SK-N-SH (cell line): ENCODE measurements around the gene BRS3.

ENCODE experiments used
- CTCF ChIP-seq: fragments of 200-600 bp; sonication (generic); IDR thresholded peaks from 2 replicates; pipeline ENCODE4 v1.6.1; 2017; ENCODE audit warnings: antibody characterized with exemption, mild to moderate bottlenecking, moderate library complexity
- EP300 ChIP-seq, 2 experiments: IDR thresholded peaks; 2 replicates each; pipeline versions ENCODE4 v1.4.0 to v1.6.1; 2012; ENCODE audit warnings: borderline replicate concordance in 1 of 2, low read depth in 1 of 2, low read length in 1 of 2
- FOXM1 ChIP-seq: IDR thresholded peaks from 2 replicates; pipeline ENCODE4 v1.4.0; 2012; ENCODE audit warnings: low read depth, mild to moderate bottlenecking
- GABPA ChIP-seq: IDR thresholded peaks from 2 replicates; pipeline ENCODE4 v1.4.0; 2012; ENCODE audit warnings: low read depth, mild to moderate bottlenecking
- IRF3 ChIP-seq: fragments of 150-350 bp; IDR thresholded peaks from 2 replicates; pipeline ENCODE4 v1.6.1; 2016; ENCODE audit warnings: mild to moderate bottlenecking, low read depth, low read length
- PBX3 ChIP-seq: IDR thresholded peaks from 2 replicates; pipeline ENCODE4; 2012
- POLR2AphosphoS5 ChIP-seq: IDR thresholded peaks from 2 replicates; pipeline ENCODE4 v1.6.1; 2012; ENCODE audit warnings: low read depth, low read length
- RCOR1 ChIP-seq: fragments of 150-350 bp; IDR thresholded peaks from 2 replicates; pipeline ENCODE4 v1.6.1; 2017; ENCODE audit warnings: antibody characterized with exemption, low read length
- REST ChIP-seq: IDR thresholded peaks from 2 replicates; pipeline ENCODE4 v1.6.1; 2012; ENCODE audit warnings: mild to moderate bottlenecking, low read depth, low read length, moderate library complexity
- TAF1 ChIP-seq: IDR thresholded peaks from 2 replicates; pipeline ENCODE4 v1.6.1; 2012; ENCODE audit warnings: low read depth, mild to moderate bottlenecking, low read length, moderate library complexity, borderline replicate concordance
- YY1 ChIP-seq: IDR thresholded peaks from 2 replicates; pipeline ENCODE4 v1.4.0; 2012; ENCODE audit warnings: low read depth, mild to moderate bottlenecking
- ZBTB33 ChIP-seq: IDR thresholded peaks from 2 replicates; pipeline ENCODE4 v1.4.0; 2012; ENCODE audit warnings: low read depth, borderline replicate concordance

- TF ChIP-seq YY1: no peak
- TF ChIP-seq FOXM1: no peak
- TF ChIP-seq CTCF: no peak
- TF ChIP-seq ZBTB33: no peak
- TF ChIP-seq RCOR1: no peak
- TF ChIP-seq PBX3: no peak
- TF ChIP-seq IRF3: no peak
- no peak for TF ChIP-seq GABPA
- no peak for TF ChIP-seq POLR2AphosphoS5
- no peak for TF ChIP-seq REST
- no peak for TF ChIP-seq EP300 (IDR thresholded peaks at IDR 0.05; ENCODE audit: borderline replicate concordance in 1 of 2, low read depth in 1 of 2, low read length in 1 of 2)
- no peak for TF ChIP-seq TAF1
Measured at GRCh38 chrX:136495043-136495442, 7.3 kb downstream of the BRS3 start.
